Measurements from ENCODE around the gene TWF2. TPM values are rescaled to one million over a fixed set of nuclear protein-coding genes. Genes with fewer than 3 reads are reported as not detected.

Gene TWF2
- polyA plus RNA-seq, 1 donor = 22.3 TPM

- DNase-seq (ENCODE audit: low read depth) = no peak
These were observed 1.2 kb downstream of the TWF2 start for GRCh38 chr3:52237657-52238172.

- DNase-seq (ENCODE audit: low read depth) = no peak
These were observed 1.8 kb downstream of the TWF2 start for GRCh38 chr3:52237006-52237656.

- DNase-seq (ENCODE audit: low read depth) = no peak
These were observed 2.5 kb downstream of the TWF2 start for GRCh38 chr3:52236424-52236886.

GRCh38 chr3:52234516-52235447 lies 4.2 kb downstream of the TWF2 start:
- no peak for DNase-seq (ENCODE audit: low read depth)

GRCh38 chr3:52233968-52234367 lies 5.0 kb downstream of the TWF2 start:
- no peak for DNase-seq (ENCODE audit: low read depth)

- no peak for DNase-seq (ENCODE audit: low read depth)
These were observed 5.8 kb downstream of the TWF2 start for GRCh38 chr3:52233108-52233591.

GRCh38 chr3:52232279-52233107 lies 6.5 kb downstream of the TWF2 start:
- no peak for DNase-seq (ENCODE audit: low read depth)

GRCh38 chr3:52231502-52232278 lies 7.3 kb downstream of the TWF2 start:
- DNase-seq (ENCODE audit: low read depth) = no peak

GRCh38 chr3:52230889-52231499 lies 8.0 kb downstream of the TWF2 start:
- no peak for DNase-seq (ENCODE audit: low read depth)

GRCh38 chr3:52230461-52230860 lies 8.5 kb downstream of the TWF2 start:
- DNase-seq (ENCODE audit: low read depth) = no peak

GRCh38 chr3:52229656-52230055 lies 9.3 kb downstream of the TWF2 start:
- DNase-seq (ENCODE audit: low read depth) = no peak

- DNase-seq (ENCODE audit: low read depth) = no peak
These were observed 10.1 kb downstream of the TWF2 start for GRCh38 chr3:52228751-52229291.

GRCh38 chr3:52228266-52228665 lies 10.7 kb downstream of the TWF2 start:
- no peak for DNase-seq (ENCODE audit: low read depth)

- no peak for DNase-seq (ENCODE audit: low read depth)
These were observed 11.2 kb downstream of the TWF2 start for GRCh38 chr3:52227766-52228165.

- no peak for DNase-seq (ENCODE audit: low read depth)
These were observed 11.8 kb downstream of the TWF2 start for GRCh38 chr3:52227117-52227516.

GRCh38 chr3:52226229-52226817 lies 12.6 kb downstream of the TWF2 start:
- DNase-seq (ENCODE audit: low read depth) = no peak

GRCh38 chr3:52225452-52226228 lies 13.3 kb downstream of the TWF2 start, which contains the start of gene TLR9:
Gene TLR9 (minus strand): TSS chr3:52225645. CDS start chr3:52225529, 116 bp downstream.
- DNase-seq (ENCODE audit: low read depth) = no peak

Data from forelimb muscle (tissue), 1 donor.